HL-60 (cell line): ENCODE measurements around the gene RELN.

Experiments
- CTCF ChIP-seq: IDR thresholded peaks from one replicate; pipeline ENCODE4 v1.5.1; 2011; ENCODE audit warnings: low read length, control low read depth, inconsistent platforms; ENCODE audit not compliant: insufficient read depth
- POLR2AphosphoS5 ChIP-seq: IDR thresholded peaks from 2 replicates; pipeline ENCODE4 v1.6.1; 2012; ENCODE audit warnings: low read depth
- TF ChIP-seq, protein P1 (sequence below): IDR thresholded peaks from 2 replicates; pipeline ENCODE4 v1.6.1; 2012; ENCODE audit warnings: low read depth; ENCODE audit not compliant: insufficient replicate concordance

DNA sequence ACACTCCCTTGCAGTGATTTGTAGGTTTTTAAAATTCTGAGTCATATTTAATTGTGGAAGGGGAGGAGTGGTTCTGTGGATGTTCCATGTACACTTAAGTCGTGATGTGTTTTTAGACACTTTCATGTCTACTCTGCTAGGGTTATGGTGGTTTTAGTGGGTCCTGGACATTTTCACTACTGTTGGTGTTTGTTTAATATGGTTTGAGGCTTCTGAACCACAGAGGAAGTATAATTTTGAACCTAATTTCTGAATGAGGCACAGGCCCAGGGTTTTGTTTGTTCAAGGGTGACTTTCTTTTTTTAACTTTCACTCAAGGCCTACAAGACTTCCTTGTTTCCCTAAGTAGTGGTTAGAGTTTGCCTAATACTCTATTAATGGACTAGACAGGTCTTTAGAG, 556.7 kb downstream of the RELN start:
- TF ChIP-seq CTCF (no peak), POLR2AphosphoS5 (no peak)
- TF ChIP-seq, protein P1, sequence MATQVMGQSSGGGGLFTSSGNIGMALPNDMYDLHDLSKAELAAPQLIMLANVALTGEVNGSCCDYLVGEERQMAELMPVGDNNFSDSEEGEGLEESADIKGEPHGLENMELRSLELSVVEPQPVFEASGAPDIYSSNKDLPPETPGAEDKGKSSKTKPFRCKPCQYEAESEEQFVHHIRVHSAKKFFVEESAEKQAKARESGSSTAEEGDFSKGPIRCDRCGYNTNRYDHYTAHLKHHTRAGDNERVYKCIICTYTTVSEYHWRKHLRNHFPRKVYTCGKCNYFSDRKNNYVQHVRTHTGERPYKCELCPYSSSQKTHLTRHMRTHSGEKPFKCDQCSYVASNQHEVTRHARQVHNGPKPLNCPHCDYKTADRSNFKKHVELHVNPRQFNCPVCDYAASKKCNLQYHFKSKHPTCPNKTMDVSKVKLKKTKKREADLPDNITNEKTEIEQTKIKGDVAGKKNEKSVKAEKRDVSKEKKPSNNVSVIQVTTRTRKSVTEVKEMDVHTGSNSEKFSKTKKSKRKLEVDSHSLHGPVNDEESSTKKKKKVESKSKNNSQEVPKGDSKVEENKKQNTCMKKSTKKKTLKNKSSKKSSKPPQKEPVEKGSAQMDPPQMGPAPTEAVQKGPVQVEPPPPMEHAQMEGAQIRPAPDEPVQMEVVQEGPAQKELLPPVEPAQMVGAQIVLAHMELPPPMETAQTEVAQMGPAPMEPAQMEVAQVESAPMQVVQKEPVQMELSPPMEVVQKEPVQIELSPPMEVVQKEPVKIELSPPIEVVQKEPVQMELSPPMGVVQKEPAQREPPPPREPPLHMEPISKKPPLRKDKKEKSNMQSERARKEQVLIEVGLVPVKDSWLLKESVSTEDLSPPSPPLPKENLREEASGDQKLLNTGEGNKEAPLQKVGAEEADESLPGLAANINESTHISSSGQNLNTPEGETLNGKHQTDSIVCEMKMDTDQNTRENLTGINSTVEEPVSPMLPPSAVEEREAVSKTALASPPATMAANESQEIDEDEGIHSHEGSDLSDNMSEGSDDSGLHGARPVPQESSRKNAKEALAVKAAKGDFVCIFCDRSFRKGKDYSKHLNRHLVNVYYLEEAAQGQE = no peak
